Smooth muscle cell (in vitro differentiated cells): Measurements from ENCODE around the gene MAML3. TPM values are rescaled to one million over a fixed set of nuclear protein-coding genes. Genes with fewer than 3 reads are reported as not detected.

Experiments used
- DNase-seq: peaks from one replicate; lab custom pipeline; 2025; ENCODE audit not compliant: unreplicated experiment; lab: John Stamatoyannopoulos, UW
- H2AFZ ChIP-seq: fragments of 200-600 bp; sonication (generic); 2 replicates; pipeline ENCODE4 v1.6.0; 2016; ENCODE audit warnings: antibody characterized with exemption, low read depth, mild to moderate bottlenecking
- H3F3A ChIP-seq: fragments of 200-600 bp; sonication (generic); 2 replicates; pipeline ENCODE4 v1.6.0; 2017; ENCODE audit warnings: antibody characterized with exemption, low read depth
- H3K27ac ChIP-seq: fragments of 200-600 bp; sonication (generic); 2 replicates; pipeline ENCODE4 v1.5.1; 2016; ENCODE audit warnings: low read depth, mild to moderate bottlenecking
- H3K27me3 ChIP-seq: fragments of 200-600 bp; sonication (generic); 2 replicates; pipeline ENCODE4 v1.6.1; 2016; ENCODE audit warnings: low read depth, mild to moderate bottlenecking
- H3K36me3 ChIP-seq: fragments of 200-600 bp; sonication (generic); 2 replicates; pipeline ENCODE4 v1.5.1; 2016; ENCODE audit warnings: low read depth
- H3K4me1 ChIP-seq: fragments of 200-600 bp; sonication (generic); 2 replicates; pipeline ENCODE4 v1.5.1; 2016; ENCODE audit warnings: low read depth
- H3K4me2 ChIP-seq: fragments of 200-600 bp; sonication (generic); 2 replicates; pipeline ENCODE4 v1.6.0; 2016; ENCODE audit warnings: mild to moderate bottlenecking
- H3K4me3 ChIP-seq: fragments of 200-600 bp; sonication (generic); 2 replicates; pipeline ENCODE4 v1.5.1; 2016; ENCODE audit warnings: mild to moderate bottlenecking
- H3K79me2 ChIP-seq: fragments of 200-600 bp; sonication (generic); 2 replicates; pipeline ENCODE4 v1.6.0; 2016; ENCODE audit warnings: low read depth, mild to moderate bottlenecking
- H3K9ac ChIP-seq: fragments of 200-600 bp; sonication (generic); 2 replicates; pipeline ENCODE4 v1.6.0; 2016; ENCODE audit warnings: low read depth
- H3K9me3 ChIP-seq: fragments of 200-600 bp; sonication (generic); replicated peaks from 2 replicates; pipeline ENCODE4 v1.5.1; 2016; ENCODE audit warnings: low read depth
- H4K20me1 ChIP-seq: fragments of 200-600 bp; sonication (generic); 2 replicates; pipeline ENCODE4 v1.6.0; 2016; ENCODE audit warnings: low read depth
- CTCF ChIP-seq: fragments of 200-600 bp; sonication (generic); IDR thresholded peaks from 2 replicates; pipeline ENCODE4 v1.5.1; 2017; ENCODE audit warnings: borderline replicate concordance, mild to moderate bottlenecking, antibody characterized with exemption; ENCODE audit not compliant: insufficient read depth, poor library complexity, severe bottlenecking
- WGBS: methylation state at CpG from one replicate; pipeline ENCODE4 v1.1.7; 2016; ENCODE audit warnings: low lambda C conversion rate; 5-methylcytosine and 5-hydroxymethylcytosine counted together
- polyA plus RNA-seq: library from polyadenylated mRNA; unstranded; fragments of >200 nt; fragmentation: Nextera tagmentation; extraction: Ambion mirVana; gene quantifications from 2 replicates; pipeline ENCODE4 v1.2.1, GENCODE V29; 2016
- total RNA-seq: library from RNA; depleted of rRNA; stranded (reverse); fragments of >200 nt; gene quantifications from 2 replicates; pipeline ENCODE4 v1.2.3, GENCODE V29; 2014

The MAML3 gene
- total and polyA plus RNA-seq, 2 experiments from 2014 or later: 4.9 to 12.6 TPM

DNA sequence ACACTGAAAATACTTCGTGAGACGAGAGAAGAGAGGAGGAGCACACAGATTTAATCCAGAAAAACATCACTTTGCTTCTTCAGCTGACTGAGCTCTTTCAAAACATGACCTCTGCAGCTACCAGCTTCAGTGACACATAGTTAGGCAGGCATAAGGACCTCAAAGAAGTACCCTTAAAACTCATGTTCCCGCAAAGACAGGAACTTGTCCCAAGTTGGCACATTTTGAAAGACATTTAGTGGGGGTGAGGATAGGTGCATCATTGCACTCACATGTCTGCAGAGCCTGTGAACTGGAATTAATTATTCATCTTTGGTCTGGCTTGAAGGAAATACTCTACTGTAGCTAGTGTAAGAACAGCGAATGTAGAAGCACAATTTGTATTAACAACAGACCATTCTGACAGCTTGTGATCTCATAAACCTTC lies 266.6 kb downstream of the MAML3 start:
- Histone ChIP-seq H3K27ac (peak overlapping the region; percentile 49), H3K79me2 (peaks cover 31% of the 10 kb centered on the region), H3K36me3 (no peaks in the 10 kb centered on the region), H3K9ac (peak overlapping the region; percentile 10), H2AFZ (no peak overlapping the region), H4K20me1 (peaks cover 36% of the 10 kb centered on the region), H3K4me3 (no peak overlapping the region), H3K4me2 (peak overlapping the region; percentile 62), H3K4me1 (peaks cover 26% of the 10 kb centered on the region), H3K27me3 (no peaks in the 10 kb centered on the region), H3K9me3 (no peaks in the 10 kb centered on the region), H3F3A (peaks cover 15% of the 10 kb centered on the region)
- 49% methylated on average over 4 of the region's 4 CpGs for WGBS
- no peak for TF ChIP-seq CTCF
- no peak for DNase-seq

GRCh38 chr4:139886798-139887197 lies 267.2 kb downstream of the MAML3 start:
- no peak overlapping the region for H2AFZ ChIP-seq
- WGBS: 92% methylated on average over 8 of the region's 8 CpGs
- peak overlapping the region; percentile 49 for H3K27ac ChIP-seq
- no peak for DNase-seq
- H3K9me3 ChIP-seq: no peaks in the 10 kb centered on the region
- peak overlapping the region; percentile 10 for H3K9ac ChIP-seq
- H4K20me1 ChIP-seq: peaks cover 36% of the 10 kb centered on the region
- no peak for TF ChIP-seq CTCF
- H3F3A ChIP-seq: peaks cover 15% of the 10 kb centered on the region
- peaks cover 26% of the 10 kb centered on the region for H3K4me1 ChIP-seq
- no peaks in the 10 kb centered on the region for H3K27me3 ChIP-seq
- H3K4me3 ChIP-seq: no peak overlapping the region
- peaks cover 37% of the 10 kb centered on the region for H3K79me2 ChIP-seq
- H3K36me3 ChIP-seq: no peaks in the 10 kb centered on the region
- peak overlapping the region; percentile 62 for H3K4me2 ChIP-seq

- Histone ChIP-seq H3K9me3 (no peaks in the 10 kb centered on the region), H3K9ac (no peak overlapping the region), H3K27me3 (no peaks in the 10 kb centered on the region), H3K4me3 (no peak overlapping the region), H3K27ac (no peak overlapping the region), H3K36me3 (no peaks in the 10 kb centered on the region), H3K4me1 (peaks cover 26% of the 10 kb centered on the region), H3K4me2 (no peak overlapping the region), H3F3A (peaks cover 17% of the 10 kb centered on the region), H2AFZ (no peak overlapping the region), H3K79me2 (peaks cover 40% of the 10 kb centered on the region), H4K20me1 (peaks cover 29% of the 10 kb centered on the region)
- WGBS: 72% methylated on average over 3 of the region's 3 CpGs
- no peak for TF ChIP-seq CTCF
- DNase-seq: no peak
Observed at GRCh38 chr4:139884438-139884837, 269.5 kb downstream of the MAML3 start.

GRCh38 chr4:139880841-139881240 lies 273.1 kb downstream of the MAML3 start:
- Histone ChIP-seq H3K9me3 (no peaks in the 10 kb centered on the region), H3K4me2 (no peak overlapping the region), H3K79me2 (peaks cover 36% of the 10 kb centered on the region), H3K36me3 (no peaks in the 10 kb centered on the region), H3F3A (peaks cover 5% of the 10 kb centered on the region), H3K4me3 (no peak overlapping the region), H3K4me1 (peaks cover 16% of the 10 kb centered on the region), H3K9ac (no peak overlapping the region), H3K27me3 (no peaks in the 10 kb centered on the region), H3K27ac (peak overlapping the region; percentile 15), H2AFZ (no peak overlapping the region), H4K20me1 (peaks cover 6% of the 10 kb centered on the region)
- WGBS: 59% methylated on average over 5 of the region's 5 CpGs
- no peak for DNase-seq
- no peak for TF ChIP-seq CTCF
